Esophagus muscularis mucosa (tissue), 3 donors: ENCODE measurements around the gene SLC25A24.

ENCODE experiments used
- CTCF ChIP-seq, 3 experiments: fragments of 200-600 bp in 2 of 3; fragments of 450-650 bp in 1 of 3; sonication (generic) in 2 of 3; IDR thresholded peaks; one replicate each; pipeline ENCODE4 v1.5.1; 2017 to 2019; ENCODE audit warnings: antibody characterized with exemption in 3 of 3, mild to moderate bottlenecking in 2 of 3, moderate library complexity in 1 of 3
- POLR2A ChIP-seq: fragments of 450-650 bp; IDR thresholded peaks from one replicate; pipeline ENCODE4 v1.6.1; 2017; ENCODE audit warnings: antibody characterized with exemption, moderate library complexity, mild to moderate bottlenecking, low read depth
- POLR2AphosphoS5 ChIP-seq, 2 donors: sonication (generic); formaldehyde crosslinking; IDR thresholded peaks; one replicate each; pipeline ENCODE4 v1.6.1; 2017; ENCODE audit warnings: antibody characterized with exemption in 2 of 2

GRCh38 chr1:108179018-108179417, 21.1 kb downstream of the SLC25A24 start:
- TF ChIP-seq CTCF (IDR thresholded peaks at IDR 0.05): no peak
- TF ChIP-seq POLR2AphosphoS5 (IDR thresholded peaks at IDR 0.05): no peak
- TF ChIP-seq POLR2A: no peak
